ENCODE results near the gene PHLPP1. TPM values are rescaled to one million over a fixed set of nuclear protein-coding genes. Genes with fewer than 3 reads are reported as not detected.

Gene PHLPP1
- total RNA-seq, 4 donors from 2014 or later, result 17.7 to 29.5 (median 25.5) TPM

GRCh38 chr18:62990653-62991052, 275.3 kb downstream of the PHLPP1 start:
- Histone ChIP-seq H3K4me3 (no peak overlapping the region), H3K27me3 (no peaks in the 10 kb centered on the region), H3K27ac (no peak overlapping the region), H3K4me1 (no peaks in the 10 kb centered on the region), H3K9me3 (no peaks in the 10 kb centered on the region), H3K36me3 (no peaks in the 10 kb centered on the region)
- no peak for TF ChIP-seq POLR2A (IDR thresholded peaks at IDR 0.05)
- 72 to 89% methylated on average over 1 of the region's 1 CpG for WGBS, 2 donors (ENCODE audit: low coverage in 1 of 2)
- in situ Hi-C loops (cut with MboI; ENCODE audit: low pct_ligation_motif_present in 1 of 4, low pct_unique_long_range_greater_than_20kb in 1 of 4, low sequenced_read_pairs in 3 of 4) (loop anchor here in 3 of 4 donors (10.0 to 25.0 kb wide), 3 partner anchors 278 to 403 kb away; partner anchors contain the start of gene PHLPP1 (in 1 of the 3)), intact Hi-C loops (cut with DNase I; ENCODE audit: low total_unique reads) (no loop called here)
- DNase-seq, result no peak

- H3K4me3 ChIP-seq, result no peak overlapping the region
- intact Hi-C loops (cut with DNase I; ENCODE audit: low total_unique reads), result no loop called here
- H3K36me3 ChIP-seq, result no peaks in the 10 kb centered on the region
- DNase-seq, result no peak
- H3K4me1 ChIP-seq, result no peaks in the 10 kb centered on the region
- no peaks in the 10 kb centered on the region for H3K9me3 ChIP-seq
- no peak for TF ChIP-seq CTCF (IDR thresholded peaks at IDR 0.05)
- TF ChIP-seq POLR2AphosphoS5 (IDR thresholded peaks at IDR 0.05), result no peak
- no peak for TF ChIP-seq POLR2A (IDR thresholded peaks at IDR 0.05)
- H3K27ac ChIP-seq, result no peak overlapping the region
- H3K27me3 ChIP-seq, result no peaks in the 10 kb centered on the region
- WGBS, 2 donors (ENCODE audit: low coverage in 1 of 2), result 88 to 90% methylated on average over 6 to 8 of the region's 8 CpGs
- in situ Hi-C loops (cut with MboI; ENCODE audit: low pct_ligation_motif_present in 1 of 4, low pct_unique_long_range_greater_than_20kb in 1 of 4, low sequenced_read_pairs in 3 of 4), result loop anchor here in 3 of 4 donors (10.0 to 25.0 kb wide), 3 partner anchors 279 to 404 kb away; partner anchors contain the start of gene PHLPP1 (in 1 of the 3)
Measured at GRCh38 chr18:62991389-62991788, 276.0 kb downstream of the PHLPP1 start.

- 96% methylated on average over 18 of the region's 18 CpGs; no CpG with 5 or more reads in 1 of the 2 donors for WGBS, 2 donors (ENCODE audit: low coverage in 1 of 2)
- H3K4me1 ChIP-seq, result no peaks in the 10 kb centered on the region
- intact Hi-C loops (cut with DNase I; ENCODE audit: low total_unique reads) (no loop called here), in situ Hi-C loops (cut with MboI; ENCODE audit: low pct_ligation_motif_present in 1 of 4, low pct_unique_long_range_greater_than_20kb in 1 of 4, low sequenced_read_pairs in 3 of 4) (loop anchor here in 3 of 4 donors (10.0 to 25.0 kb wide), 3 partner anchors 280 to 405 kb away; partner anchors contain the start of gene PHLPP1 (in 1 of the 3))
- H3K4me3 ChIP-seq, result no peak overlapping the region
- no peak for DNase-seq
- no peak overlapping the region for H3K27ac ChIP-seq
- no peaks in the 10 kb centered on the region for H3K36me3 ChIP-seq
- no peaks in the 10 kb centered on the region for H3K27me3 ChIP-seq
- H3K9me3 ChIP-seq, result no peaks in the 10 kb centered on the region
- no peak for TF ChIP-seq POLR2A (IDR thresholded peaks at IDR 0.05)
- no peak for TF ChIP-seq CTCF (IDR thresholded peaks at IDR 0.05)
- TF ChIP-seq EP300 (IDR thresholded peaks at IDR 0.05; ENCODE audit: low read depth), result no peak
- no peak for TF ChIP-seq POLR2AphosphoS5 (IDR thresholded peaks at IDR 0.05)
Measured at GRCh38 chr18:62991959-62992358, 276.6 kb downstream of the PHLPP1 start.

GRCh38 chr18:62992877-62993365, 277.6 kb downstream of the PHLPP1 start:
- Histone ChIP-seq H3K27me3 (no peaks in the 10 kb centered on the region), H3K27ac (no peak overlapping the region), H3K4me1 (no peaks in the 10 kb centered on the region), H3K4me3 (no peak overlapping the region), H3K36me3 (no peaks in the 10 kb centered on the region), H3K9me3 (no peaks in the 10 kb centered on the region)
- intact Hi-C loops (cut with DNase I; ENCODE audit: low total_unique reads) (no loop called here), in situ Hi-C loops (cut with MboI; ENCODE audit: low pct_ligation_motif_present in 1 of 4, low pct_unique_long_range_greater_than_20kb in 1 of 4, low sequenced_read_pairs in 3 of 4) (loop anchor here in 3 of 4 donors (10.0 to 25.0 kb wide), 3 partner anchors 281 to 406 kb away; partner anchors contain the start of gene PHLPP1 (in 1 of the 3))
- 96% methylated on average over 6 of the region's 6 CpGs; no CpG with 5 or more reads in 1 of the 2 donors for WGBS, 2 donors (ENCODE audit: low coverage in 1 of 2)
- no peak for TF ChIP-seq CTCF (IDR thresholded peaks at IDR 0.05)
- TF ChIP-seq EP300 (IDR thresholded peaks at IDR 0.05; ENCODE audit: low read depth), result no peak
- no peak for TF ChIP-seq POLR2A (IDR thresholded peaks at IDR 0.05)
- no peak for TF ChIP-seq POLR2AphosphoS5 (IDR thresholded peaks at IDR 0.05)
- no peak for DNase-seq
